Measurements from ENCODE around the gene OLA1.

OLA1 gene

GRCh38 chr2:174224125-174224524 lies 24.2 kb downstream of the OLA1 start:
- DNase-seq, result no peak

DNA sequence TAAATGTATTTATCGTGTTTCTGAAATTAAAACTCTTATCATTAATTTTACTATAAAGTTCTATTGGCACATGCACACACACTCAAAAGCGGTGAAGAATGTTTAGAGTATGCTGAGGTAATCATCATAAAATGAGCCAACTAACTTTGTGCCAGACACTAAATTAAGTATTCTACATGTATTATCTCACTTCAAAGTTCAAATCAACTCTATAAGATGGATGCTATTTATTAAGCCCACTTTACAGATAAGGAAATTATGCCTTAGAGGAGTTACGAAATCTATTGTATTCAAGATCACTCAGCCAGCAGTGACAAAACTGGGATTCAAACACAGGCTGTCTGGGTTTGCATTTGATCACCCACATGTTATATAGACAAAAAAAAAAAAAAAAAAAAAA lies 24.9 kb downstream of the OLA1 start:
- no peak for DNase-seq

GRCh38 chr2:174222154-174222553 lies 26.2 kb downstream of the OLA1 start:
- DNase-seq, result no peak

DNA sequence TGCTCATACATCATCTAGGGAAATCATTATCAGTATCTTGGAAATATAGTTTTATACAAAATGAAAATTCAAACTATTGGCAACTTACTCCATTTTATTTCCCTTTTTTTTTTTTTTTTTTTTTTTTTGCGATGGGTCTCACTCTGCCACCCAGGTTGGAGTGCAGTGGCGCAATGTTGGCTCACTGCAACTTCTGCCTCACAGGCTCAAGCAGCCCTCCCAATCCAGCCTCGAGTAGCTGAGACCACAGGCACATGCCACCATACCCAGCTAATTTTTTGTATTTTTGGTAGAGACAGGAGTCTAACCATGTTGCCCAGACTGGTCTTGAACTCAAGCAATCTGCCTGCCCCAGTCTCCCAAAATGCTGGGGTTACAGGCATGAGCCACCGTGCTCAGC lies 29.0 kb downstream of the OLA1 start:
- no peak for DNase-seq

DNA sequence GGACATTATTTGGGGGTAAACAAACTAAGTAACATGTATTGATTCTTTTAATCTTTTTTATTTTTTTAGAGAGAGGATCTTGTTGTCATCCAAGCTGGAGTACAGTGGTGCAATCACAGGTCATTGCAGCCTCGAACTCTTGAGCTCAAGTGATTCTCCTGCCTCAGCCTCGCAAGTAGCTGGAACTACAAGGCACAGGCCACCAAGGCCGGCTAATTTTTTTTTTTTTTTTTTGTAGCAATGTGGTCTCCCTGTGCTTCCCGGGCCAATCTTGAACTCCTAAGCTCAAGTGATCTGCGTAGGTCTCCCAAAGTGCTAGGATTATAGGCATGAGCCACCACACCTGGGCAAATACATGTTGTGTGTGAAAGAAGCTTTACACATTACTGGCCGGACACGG lies 29.6 kb downstream of the OLA1 start:
- DNase-seq, result no peak

DNA sequence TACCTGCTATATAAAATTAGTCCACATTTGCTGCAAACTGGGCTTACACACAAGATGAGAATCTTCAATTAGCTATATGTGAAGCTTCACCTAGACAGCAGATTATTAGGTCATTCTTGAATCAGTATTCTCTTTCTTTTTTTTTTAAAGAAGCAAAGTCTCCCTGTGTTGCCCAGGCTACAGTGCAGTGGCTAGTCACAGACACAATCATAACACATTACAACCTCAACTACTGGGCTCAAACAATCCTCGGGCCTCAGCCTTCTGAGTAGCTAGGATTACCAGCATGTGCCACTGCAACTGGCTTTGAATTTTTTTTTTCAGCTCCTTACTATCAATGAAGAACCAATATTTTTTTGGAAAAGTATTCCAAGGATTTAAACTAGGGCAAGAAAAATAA lies 30.5 kb downstream of the OLA1 start:
- no peak for DNase-seq

DNA sequence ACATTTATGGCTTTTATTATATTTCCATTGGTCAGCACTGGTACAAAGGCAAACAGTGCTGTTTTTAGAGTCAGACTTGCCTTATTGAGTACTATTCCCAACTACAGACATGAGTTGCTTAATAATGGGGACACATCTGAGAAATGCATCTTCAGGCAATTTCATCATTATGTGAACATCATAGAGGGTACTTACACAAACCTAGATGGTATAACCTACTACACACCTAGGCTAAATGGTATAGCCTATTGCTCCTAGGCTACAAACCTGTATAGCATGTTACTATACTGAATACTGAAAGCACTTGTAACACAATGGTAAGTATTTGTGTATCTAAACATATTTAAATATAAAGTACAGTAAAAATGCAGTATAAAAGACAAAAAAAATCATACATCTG lies 36.4 kb downstream of the OLA1 start:
- DNase-seq, result no peak

DNA sequence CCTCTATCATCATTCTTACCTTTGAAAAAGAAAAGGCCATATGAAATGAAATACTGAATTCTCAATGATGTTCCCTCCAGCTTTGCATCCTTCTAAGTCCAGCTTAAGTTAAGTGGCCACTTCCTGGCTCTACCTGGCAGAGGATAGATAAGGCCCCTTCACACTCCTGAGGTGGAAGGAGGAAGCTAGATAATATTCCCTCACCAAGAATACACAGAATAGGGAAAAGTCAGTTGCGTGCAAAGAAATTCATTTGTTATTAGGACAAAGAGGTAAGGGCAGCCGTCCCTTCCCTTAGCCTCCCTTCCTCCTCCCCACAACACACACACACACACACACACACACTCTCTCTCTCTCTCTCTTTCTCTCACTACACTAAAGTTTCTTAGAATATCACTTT lies 37.5 kb downstream of the OLA1 start:
- DNase-seq, result no peak

DNA sequence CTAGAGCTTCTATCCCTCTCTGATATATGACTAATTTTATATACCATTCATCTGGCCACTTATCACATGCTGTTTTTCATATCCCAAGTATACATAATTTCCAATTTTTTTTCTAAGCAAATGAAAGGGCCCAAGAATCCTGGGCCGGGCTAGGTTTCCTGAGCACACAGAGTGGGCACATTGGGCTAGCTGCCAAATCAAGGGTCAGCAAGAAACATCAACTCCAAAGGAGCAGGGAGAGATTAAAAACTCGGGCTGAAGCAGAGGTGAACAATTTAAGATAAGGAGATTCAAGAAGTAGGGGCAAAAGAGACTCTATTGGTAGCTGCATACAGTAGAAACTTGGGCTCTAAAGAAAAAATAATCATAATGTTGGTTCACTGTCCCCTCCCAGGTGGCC lies 39.0 kb downstream of the OLA1 start:
- DNase-seq, result no peak

DNA sequence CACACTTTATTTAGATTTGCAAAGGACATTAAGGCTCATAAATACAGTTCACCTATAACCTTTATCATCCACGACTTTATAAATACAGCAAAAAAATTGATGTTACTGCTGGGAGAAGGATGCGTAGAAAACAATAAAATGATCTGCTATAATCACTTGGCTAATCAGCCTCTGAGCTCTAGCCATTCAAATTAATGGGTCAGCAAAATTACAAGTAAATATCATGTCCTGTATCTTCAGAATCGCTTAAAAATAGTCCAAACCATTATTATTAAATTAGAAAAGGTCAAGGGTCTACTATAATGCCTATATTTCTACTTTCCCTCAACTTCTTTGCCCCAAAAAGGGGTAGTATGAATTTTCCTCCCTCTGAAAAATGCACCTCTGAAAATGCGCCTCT lies 40.3 kb downstream of the OLA1 start:
- DNase-seq, result no peak

DNA sequence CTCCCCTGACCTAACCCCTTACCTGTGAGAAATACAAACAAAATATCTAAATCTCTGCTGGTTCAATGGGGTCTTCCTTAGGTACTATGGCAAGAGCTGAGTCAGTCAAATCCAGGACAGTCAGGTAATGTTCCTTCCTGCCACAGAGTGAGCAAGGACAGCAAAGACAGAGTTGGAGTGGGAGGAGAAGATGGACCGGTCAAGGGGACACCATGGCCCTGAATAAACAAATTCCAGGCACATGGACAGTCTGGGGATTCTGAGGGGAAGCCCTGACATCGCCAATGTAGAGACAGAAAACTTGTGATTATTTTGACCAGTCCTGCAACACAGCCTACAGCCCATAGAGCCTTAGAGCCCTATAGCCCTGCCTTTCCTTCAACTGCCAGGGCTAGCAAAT lies 42.8 kb downstream of the OLA1 start:
- no peak for DNase-seq

DNA sequence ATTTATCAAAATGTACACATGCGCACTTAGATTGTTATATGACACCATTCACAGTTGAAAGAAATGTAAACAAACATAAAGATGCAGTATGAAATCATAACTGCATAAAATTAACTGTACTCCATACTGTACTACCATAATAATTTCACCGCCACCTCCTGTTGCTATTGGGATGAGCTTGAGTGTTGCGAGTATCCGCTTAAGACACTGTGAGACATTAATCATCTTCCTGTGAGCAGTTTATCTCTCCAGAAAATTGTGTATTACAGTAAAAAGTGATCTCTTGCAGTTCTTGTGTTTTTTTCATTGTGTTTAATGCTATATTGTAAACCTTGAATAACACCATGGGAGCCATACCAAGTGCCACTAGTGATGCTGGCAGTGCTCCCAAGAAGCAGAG lies 46.1 kb downstream of the OLA1 start:
- DNase-seq, result no peak

GRCh38 chr2:174198846-174199564 lies 49.3 kb downstream of the OLA1 start:
- no peak for DNase-seq

GRCh38 chr2:174195253-174195652 lies 53.1 kb downstream of the OLA1 start:
- DNase-seq, result no peak

DNA sequence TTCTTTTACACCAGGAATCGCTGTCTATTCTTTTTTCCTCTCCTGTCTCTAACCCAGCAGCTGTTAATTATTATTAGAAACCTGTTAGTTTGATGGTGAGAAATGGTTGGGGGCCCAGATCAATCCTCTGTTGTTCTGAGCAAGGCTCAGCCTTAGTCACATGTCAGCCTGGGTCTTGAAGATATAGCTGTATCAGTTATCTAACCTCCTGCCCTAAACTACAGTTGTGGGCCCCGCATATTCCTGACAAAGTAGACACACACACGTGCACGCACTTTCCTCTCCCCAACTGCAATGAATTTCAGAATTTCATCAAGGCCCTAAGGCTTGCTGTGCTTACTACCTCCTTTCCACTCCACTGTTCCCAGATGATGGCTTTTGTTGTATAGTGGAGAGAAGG lies 54.6 kb downstream of the OLA1 start:
- DNase-seq, result no peak

DNA sequence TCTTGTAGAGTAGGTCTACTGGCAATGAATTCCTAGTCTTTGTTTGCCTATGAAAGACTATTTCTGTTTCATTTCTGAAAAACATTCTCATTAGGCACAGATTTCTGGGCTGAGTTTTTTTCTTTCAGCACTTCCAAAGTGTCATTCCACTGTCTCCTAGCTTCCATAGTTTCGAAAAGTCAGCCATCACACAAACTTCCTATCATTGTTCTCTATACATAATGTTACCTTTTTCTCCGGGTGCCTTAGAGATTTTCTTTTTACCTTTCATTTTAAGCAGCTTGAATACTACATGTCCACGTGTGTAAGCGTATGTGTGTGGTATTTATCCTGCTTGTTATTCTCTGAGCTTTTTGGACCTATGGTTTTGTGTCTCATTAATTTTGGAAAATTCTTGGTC lies 55.7 kb downstream of the OLA1 start:
- DNase-seq, result no peak

- DNase-seq, result no peak
Observed at GRCh38 chr2:174191342-174192074, 56.8 kb downstream of the OLA1 start.

DNA sequence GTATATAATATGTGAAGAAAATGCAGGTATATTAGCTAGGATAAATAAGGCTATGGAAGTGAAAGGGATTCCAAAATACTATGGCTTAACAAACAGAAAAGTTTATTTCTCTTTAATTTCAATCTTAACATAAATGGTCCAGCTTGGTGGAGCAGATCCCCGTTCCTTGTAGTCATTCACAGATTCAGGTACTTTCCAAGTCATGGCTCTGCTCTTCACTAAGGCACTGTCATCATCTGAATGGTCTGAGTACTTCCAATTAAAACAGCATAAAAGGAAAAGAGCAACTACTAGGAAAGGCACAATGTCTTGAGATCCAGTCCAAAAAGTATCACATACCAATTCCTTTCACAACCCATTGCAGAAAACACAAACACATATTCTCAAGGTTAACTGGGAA lies 63.4 kb downstream of the OLA1 start:
- DNase-seq, result no peak

GRCh38 chr2:174184504-174184903 lies 63.8 kb downstream of the OLA1 start:
- no peak for DNase-seq

- no peak for DNase-seq
Observed at GRCh38 chr2:174183076-174183475, 65.3 kb downstream of the OLA1 start.

DNA sequence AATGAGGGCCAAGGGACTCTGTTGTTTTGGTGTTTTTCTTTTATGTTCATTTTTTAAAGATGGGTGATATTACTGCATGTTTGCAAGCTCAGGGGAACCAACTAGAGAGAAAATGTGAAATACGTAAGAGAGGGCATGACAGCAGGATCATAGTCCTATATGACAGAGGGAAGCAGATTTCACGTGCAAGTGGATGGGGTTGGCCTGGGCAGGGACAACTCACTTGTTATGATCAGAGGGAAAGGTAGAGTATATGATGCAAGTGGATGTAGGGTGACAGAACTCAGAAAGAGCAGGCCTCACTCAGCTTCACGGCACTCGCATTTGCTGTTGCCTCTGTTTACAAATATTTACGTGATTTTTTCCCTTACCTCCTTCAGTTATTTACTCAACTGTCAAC lies 67.0 kb downstream of the OLA1 start:
- DNase-seq, result no peak

- DNase-seq, result no peak
Observed at GRCh38 chr2:174180726-174181236, 67.6 kb downstream of the OLA1 start.

DNA sequence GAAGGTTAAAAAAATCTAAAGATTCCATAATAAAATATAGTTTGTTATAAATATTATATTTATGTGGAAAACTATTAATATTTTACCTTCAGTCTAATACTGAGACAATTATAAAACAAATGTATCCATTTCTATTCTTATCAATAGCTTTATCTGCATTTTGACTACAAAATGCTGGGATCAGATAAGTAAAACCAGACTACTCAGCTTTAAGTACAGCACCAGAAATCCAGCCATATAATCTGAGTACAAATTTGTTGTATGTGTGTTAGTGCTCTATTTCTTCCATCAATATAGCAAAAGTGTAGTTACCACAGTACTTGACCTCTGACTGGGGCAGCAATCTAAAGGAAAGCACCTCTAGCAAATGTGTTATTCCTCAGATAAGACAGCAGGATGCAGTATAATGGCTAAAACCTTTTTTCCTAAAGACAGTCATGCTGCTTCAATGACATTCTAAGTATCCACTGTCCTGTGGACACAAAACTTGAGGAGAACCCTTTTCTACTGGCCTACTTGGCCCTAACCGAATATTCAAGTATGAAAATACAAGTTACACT lies 68.1 kb downstream of the OLA1 start:
- no peak for DNase-seq

- DNase-seq, result no peak
Observed at GRCh38 chr2:174177316-174177890, 70.9 kb downstream of the OLA1 start.

Measured in stimulated activated CD4-positive, alpha-beta T cell treated with anti-CD3 and anti-CD28 coated beads, Interleukin-2, amount 100 ng/mL, for 48 hours (primary cell).